ENCODE results near the gene TFCP2. TPM values are rescaled to one million over a fixed set of nuclear protein-coding genes. Genes with fewer than 3 reads are reported as not detected.

Gene TFCP2
- polyA plus RNA-seq, 3 donors from 2014 or later, result 10.1 to 16.6 (median 11.7) TPM

DNA sequence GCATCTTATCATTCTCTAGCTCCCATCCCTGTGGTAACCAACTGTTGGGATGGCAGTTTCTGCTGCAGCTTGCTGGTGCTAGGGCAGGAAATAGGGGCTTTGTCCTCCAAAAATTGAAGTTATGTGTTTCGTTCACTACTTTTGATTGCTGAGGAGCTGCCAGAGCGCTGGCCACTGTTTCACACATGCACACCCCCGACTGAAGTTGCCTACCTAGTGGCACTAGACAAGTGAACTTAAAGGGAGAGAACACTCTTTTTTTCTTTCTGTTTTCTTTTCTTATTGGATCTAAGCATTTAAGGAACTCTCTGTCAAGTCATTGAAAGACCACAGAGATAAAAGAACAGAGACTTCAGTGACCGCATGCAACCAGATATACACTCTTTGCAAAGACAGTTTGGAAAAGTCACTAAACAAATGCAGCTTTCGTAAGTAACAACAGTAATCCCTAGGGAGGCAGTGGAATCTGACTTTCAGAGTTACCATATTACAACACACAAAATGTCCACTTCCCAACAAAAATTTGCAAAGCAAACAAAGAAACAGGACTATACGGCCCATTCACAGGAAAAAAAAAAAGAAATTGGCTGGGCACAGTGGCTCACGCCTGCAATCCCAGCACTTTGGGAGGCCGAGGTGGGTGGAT, 12.0 kb downstream of the TFCP2 start:
- H3K36me3 Mint-ChIP-seq, result peaks cover 0 to 11% (median 7%) of the 10 kb centered on the region in 3 donors
- H3K9me3 Mint-ChIP-seq, result no peaks in the 10 kb centered on the region
- H3K27ac Mint-ChIP-seq, result no peak overlapping the region
- no peaks in the 10 kb centered on the region for H3K27me3 Mint-ChIP-seq (ENCODE audit: low read depth in 3 of 3)
- DNase-seq, result no peak
- peaks cover 30 to 51% of the 10 kb centered on the region in 2 donors for H3K4me1 Mint-ChIP-seq
- no peak overlapping the region for H3K4me3 Mint-ChIP-seq

DNA sequence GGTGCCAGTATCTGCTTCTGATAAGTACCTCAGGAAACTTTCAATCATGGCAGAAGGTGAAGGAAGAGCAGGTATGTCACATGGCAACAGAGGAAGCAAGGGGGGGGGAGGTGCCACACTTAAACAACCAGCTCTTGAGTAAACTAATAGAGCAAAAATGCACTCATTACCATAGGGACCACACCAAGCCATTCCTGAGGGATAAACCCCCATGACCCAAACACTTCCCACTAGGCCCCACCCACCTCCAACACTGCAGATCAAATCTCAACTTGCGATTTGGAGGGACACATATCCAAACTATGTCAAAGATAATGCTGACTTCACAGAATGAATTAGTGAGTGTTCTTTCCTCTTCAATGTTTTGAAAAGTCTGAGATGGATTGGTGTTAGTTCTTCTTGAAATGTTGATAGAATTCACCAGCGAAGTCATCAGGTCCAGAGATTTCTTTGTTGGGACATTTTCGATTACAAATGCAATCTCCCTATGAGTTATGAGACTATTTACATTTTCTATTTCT, 16.6 kb downstream of the TFCP2 start:
- Mint-ChIP-seq H3K4me1 (peaks cover 19 to 22% of the 10 kb centered on the region in 2 donors), H3K4me3 (no peak overlapping the region), H3K27ac (peak overlapping the region in 1 of 6 donors; percentile 5), H3K9me3 (no peaks in the 10 kb centered on the region), H3K27me3 (ENCODE audit: low read depth in 3 of 3) (no peaks in the 10 kb centered on the region), H3K36me3 (peaks cover 0 to 5% (median 3%) of the 10 kb centered on the region in 3 donors)
- DNase-seq, result no peak

DNA sequence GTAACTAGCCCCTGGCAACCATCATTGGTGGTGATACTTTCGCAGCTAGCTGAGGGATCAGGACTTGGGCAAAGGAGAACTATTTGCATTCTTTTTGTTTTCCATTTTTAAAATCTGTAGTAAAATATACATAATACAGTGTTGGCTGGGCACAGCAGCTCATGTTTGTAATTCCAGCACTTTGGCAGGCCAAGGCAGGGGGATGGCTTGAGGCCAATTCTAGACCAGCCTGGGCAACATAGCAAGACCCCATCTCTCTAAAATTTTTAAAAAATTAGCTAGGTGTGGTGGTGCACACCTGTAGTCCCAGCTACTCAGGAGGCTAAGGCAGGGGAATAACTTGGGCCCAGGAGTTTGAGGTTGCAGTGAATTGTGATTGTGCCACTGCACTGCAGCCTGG, 20.0 kb downstream of the TFCP2 start:
- Mint-ChIP-seq H3K4me3 (no peak overlapping the region), H3K9me3 (no peaks in the 10 kb centered on the region), H3K27ac (no peak overlapping the region), H3K36me3 (no peaks in the 10 kb centered on the region), H3K27me3 (ENCODE audit: low read depth in 3 of 3) (no peaks in the 10 kb centered on the region), H3K4me1 (peaks cover 13 to 30% of the 10 kb centered on the region in 2 donors)
- DNase-seq, result no peak

DNA sequence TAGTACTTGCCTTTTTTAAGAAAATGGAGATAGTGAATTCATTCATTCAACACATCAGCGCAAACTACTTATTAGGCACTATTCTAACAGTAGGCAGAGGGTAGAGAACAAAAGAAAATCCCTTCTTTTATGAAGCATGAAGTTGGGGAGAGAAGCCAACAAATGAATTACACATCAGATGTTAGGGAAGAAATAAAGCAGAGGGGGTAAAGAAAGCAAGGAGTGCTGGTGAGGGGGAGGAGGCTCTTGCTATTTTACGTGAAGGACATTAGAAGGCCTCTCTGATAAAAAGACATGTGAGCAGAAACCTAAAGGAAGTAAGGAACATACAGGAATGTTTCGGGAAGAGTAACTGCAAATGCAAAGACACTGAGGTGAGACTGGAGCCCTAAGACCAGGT, 22.2 kb downstream of the TFCP2 start:
- H3K27ac Mint-ChIP-seq, result peak overlapping the region in 3 of 6 donors; percentile 4 to 55 (median 14)
- no peaks in the 10 kb centered on the region for H3K36me3 Mint-ChIP-seq
- no peaks in the 10 kb centered on the region for H3K9me3 Mint-ChIP-seq

DNA sequence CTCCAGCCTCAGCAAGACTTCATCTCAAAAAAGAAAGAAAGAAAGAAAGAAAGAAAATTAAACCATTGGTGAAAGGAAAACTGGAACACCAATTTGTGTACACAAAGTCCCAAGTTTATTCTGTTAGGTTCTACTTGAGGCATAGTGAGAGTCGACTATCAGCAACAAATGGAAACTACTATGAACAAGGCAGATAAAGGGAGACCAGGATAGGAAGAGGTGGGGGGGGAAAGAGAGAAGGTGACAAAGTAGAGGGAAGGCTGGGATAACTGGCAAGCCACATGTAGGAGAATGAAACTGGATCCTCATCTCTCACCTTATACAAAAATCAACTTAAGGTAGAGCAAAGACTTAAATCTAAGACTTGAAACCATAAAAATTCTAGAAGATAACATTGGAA, 25.6 kb downstream of the TFCP2 start:
- peak overlapping the region in 1 of 6 donors; percentile 13 for H3K27ac Mint-ChIP-seq
- no peak for DNase-seq
- H3K9me3 Mint-ChIP-seq, result no peaks in the 10 kb centered on the region
- H3K4me3 Mint-ChIP-seq, result no peak overlapping the region
- H3K27me3 Mint-ChIP-seq (ENCODE audit: low read depth in 3 of 3), result no peaks in the 10 kb centered on the region
- peaks cover 27 to 48% of the 10 kb centered on the region in 2 donors for H3K4me1 Mint-ChIP-seq
- peaks cover 0 to 3% (median 0%) of the 10 kb centered on the region in 3 donors for H3K36me3 Mint-ChIP-seq

More for the DNA sequence above, 22.2 kb downstream of the TFCP2 start:
- DNase-seq, result no peak
- Mint-ChIP-seq H3K27me3 (ENCODE audit: low read depth in 3 of 3) (no peaks in the 10 kb centered on the region), H3K4me1 (peaks cover 23 to 51% of the 10 kb centered on the region in 2 donors), H3K4me3 (no peak overlapping the region)

DNA sequence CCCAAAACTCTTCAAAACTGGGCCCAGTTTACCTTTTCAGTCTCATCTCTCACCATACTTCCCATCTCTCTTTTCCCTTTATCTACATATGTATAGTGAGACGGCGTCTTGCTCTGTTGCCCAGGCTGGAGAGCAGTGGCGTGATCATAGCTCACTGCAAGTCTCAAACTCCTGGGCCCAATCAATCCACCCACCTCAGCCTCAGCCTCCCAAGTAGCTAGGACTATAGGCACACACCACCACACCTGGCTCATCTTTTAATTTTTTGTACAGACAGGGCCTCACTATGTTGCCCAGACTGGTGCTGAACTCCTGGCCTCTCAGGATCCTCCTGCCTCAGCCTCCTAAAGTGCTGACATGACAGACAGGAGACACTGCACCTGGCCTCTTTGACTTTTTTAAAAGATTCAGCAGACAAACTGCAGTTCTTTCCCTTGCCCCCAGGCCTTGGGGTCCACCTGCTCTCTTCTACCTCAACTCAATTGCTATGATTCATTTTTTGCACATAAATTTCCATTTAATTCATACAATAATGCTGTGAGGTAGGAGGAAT, 33.6 kb downstream of the TFCP2 start:
- Mint-ChIP-seq H3K27ac (peak overlapping the region in 2 of 6 donors; percentile 19 to 62), H3K4me3 (no peak overlapping the region)

DNA sequence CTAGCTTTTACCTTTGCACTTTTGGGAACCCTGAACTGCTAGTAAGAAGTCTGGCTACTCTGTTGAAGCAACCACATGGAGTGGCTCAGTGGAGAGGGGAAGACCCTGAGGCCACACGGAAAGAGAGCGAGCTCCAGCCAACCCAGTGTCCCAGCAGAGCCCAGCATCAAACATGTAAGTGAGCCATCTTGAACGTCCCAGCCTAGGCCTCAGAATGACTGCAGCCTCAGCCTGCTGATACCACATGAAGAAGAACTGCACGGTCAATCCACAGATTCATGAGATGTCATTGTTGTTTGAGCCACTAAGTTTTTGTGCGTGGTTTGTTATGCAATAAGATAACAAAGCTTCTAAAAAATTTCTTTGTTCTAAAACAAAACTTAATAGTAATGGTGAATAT, 40.2 kb downstream of the TFCP2 start:
- peaks cover 0 to 4% (median 0%) of the 10 kb centered on the region in 3 donors for H3K36me3 Mint-ChIP-seq
- H3K9me3 Mint-ChIP-seq, result no peaks in the 10 kb centered on the region
- peak overlapping the region in 1 of 6 donors; percentile 17 for H3K27ac Mint-ChIP-seq
- peaks cover 2 to 12% of the 10 kb centered on the region in 2 donors for H3K4me1 Mint-ChIP-seq
- H3K27me3 Mint-ChIP-seq (ENCODE audit: low read depth in 3 of 3), result no peaks in the 10 kb centered on the region
- no peak for DNase-seq
- no peak overlapping the region for H3K4me3 Mint-ChIP-seq

More for the DNA sequence above, 33.6 kb downstream of the TFCP2 start:
- Mint-ChIP-seq H3K27me3 (ENCODE audit: low read depth in 3 of 3) (no peaks in the 10 kb centered on the region), H3K36me3 (peaks cover 0 to 12% (median 0%) of the 10 kb centered on the region in 3 donors), H3K4me1 (peaks cover 7% of the 10 kb centered on the region in 2 donors), H3K9me3 (no peaks in the 10 kb centered on the region)
- DNase-seq, result no peak

DNA sequence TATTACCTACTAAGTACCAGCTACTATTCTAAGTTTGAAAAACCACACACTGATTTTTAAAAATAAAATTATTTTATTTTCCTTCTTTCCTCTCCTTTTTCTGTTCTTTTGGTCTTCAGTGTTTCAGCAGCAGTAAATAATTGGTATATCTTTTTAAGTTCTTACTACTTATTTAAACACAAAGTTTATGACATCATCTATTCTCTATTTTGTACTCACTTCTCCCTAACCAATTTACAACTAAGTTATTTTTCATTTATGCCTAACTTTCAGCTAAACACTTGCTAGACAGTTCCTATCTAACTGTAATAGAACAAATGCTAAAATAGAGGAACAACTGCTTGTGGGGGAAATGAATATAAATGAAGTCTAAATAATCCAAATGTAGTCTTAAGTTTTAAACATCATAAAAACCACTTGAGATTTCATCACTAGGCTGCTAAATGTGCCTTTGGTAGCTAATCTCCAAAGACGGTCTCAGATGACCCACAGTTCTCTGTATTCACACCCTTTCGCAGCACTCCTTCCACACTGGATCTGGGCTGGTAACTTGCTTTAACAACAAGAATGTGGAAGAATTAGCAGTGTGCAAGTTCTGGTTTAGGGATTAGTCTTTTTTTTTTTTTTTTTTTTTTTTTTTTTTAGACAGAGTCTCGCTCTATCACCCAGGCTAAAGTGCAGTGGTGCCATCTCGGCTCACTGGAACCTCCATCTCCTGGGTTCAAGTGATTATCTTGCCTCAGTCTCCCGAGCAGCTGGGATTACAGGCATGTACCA, 41.0 kb downstream of the TFCP2 start:
- no peaks in the 10 kb centered on the region for H3K9me3 Mint-ChIP-seq
- peak overlapping the region in 4 of 6 donors; percentile 18 to 47 (median 26) for H3K27ac Mint-ChIP-seq

DNA sequence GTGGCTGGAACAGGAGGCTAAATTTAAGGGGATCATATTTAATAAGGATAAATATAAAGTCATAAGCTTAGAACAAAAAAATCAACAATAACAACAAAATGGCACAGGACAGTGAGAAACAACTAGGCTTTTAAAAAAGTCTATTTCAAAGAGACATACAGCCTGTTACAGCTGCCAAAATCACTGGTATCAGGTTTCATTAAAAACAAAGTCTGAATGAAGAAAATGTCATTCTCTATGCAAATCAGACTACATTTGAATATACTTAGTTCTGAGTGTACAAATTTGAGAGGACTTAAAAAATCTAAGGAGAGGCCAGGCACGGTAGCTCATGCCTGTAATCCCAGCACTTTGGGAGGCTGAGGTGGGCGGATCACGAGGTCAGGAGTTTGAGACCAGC, 44.0 kb downstream of the TFCP2 start:
- Mint-ChIP-seq H3K27ac (peak overlapping the region in 1 of 6 donors; percentile 17), H3K36me3 (peaks cover 0 to 18% (median 4%) of the 10 kb centered on the region in 3 donors), H3K9me3 (no peaks in the 10 kb centered on the region), H3K4me1 (peaks cover 2 to 23% of the 10 kb centered on the region in 2 donors), H3K27me3 (ENCODE audit: low read depth in 3 of 3) (peaks cover 0 to 3% (median 0%) of the 10 kb centered on the region in 3 donors), H3K4me3 (no peak overlapping the region)
- no peak for DNase-seq

More for the DNA sequence above, 41.0 kb downstream of the TFCP2 start:
- DNase-seq, result no peak
- Mint-ChIP-seq H3K36me3 (peaks cover 0 to 7% (median 0%) of the 10 kb centered on the region in 3 donors), H3K4me3 (no peak overlapping the region), H3K4me1 (peaks cover 2 to 16% of the 10 kb centered on the region in 2 donors), H3K27me3 (ENCODE audit: low read depth in 3 of 3) (no peaks in the 10 kb centered on the region)

DNA sequence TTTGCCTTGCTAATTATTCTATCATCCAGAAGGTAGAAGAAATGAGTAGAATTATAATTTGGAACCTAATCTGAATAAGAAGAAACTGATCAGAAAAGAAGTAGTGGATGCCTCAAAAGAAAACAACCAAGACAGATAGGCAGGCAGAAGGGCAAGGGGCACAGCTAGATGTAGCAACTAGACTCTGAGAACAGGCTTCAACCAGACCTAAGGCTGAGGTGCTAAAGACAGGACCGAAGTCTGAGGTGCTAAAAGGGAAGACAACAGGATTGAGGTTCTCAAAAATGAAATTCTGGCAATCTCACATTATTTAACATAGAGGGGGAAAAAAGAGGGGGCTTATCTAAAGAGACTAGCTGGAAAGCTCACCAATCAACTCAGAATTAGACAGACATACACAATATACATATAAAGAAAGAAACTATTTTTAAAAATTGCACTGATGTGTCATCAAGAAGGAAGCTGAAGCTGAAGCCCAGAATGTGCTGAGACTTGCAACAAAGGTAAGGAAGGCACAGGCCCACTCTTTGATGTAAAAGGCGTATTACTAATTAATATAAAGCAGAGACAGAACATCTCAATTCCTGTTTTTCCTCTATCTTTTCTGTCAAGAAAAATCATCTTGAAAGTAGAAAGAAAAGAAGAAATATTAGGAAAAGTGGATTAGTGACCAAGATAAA, 45.7 kb downstream of the TFCP2 start:
- Mint-ChIP-seq H3K27ac (peak overlapping the region in 5 of 6 donors; percentile 6 to 77 (median 58)), H3K4me3 (no peak overlapping the region), H3K4me1 (peaks cover 0 to 23% of the 10 kb centered on the region in 2 donors), H3K36me3 (peaks cover 0 to 18% (median 7%) of the 10 kb centered on the region in 3 donors), H3K9me3 (no peaks in the 10 kb centered on the region), H3K27me3 (ENCODE audit: low read depth in 3 of 3) (peaks cover 0 to 3% (median 0%) of the 10 kb centered on the region in 3 donors)
- DNase-seq, result no peak

DNA sequence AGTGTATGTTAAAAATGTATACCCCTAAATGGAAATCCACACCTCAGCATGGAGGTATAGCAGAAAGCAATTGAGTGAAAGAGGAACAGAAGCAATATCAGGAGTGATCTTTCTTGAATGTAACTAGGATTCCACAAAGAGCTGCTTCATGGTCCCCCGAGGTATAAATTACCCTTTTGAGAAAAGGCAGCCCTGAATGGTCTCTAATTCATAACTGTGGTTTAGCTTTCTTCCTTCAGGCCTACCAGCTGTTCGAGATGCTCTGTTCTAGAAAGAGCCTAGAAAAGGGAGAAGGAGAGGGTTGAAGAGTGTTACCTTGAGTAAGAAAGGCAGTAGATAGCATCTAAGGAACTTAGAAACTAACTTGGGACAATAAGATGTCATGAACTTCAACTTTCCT, 46.6 kb downstream of the TFCP2 start:
- Mint-ChIP-seq H3K27me3 (ENCODE audit: low read depth in 3 of 3) (peaks cover 0 to 3% (median 0%) of the 10 kb centered on the region in 3 donors), H3K27ac (peak overlapping the region in 1 of 6 donors; percentile 77), H3K36me3 (peaks cover 0 to 18% (median 7%) of the 10 kb centered on the region in 3 donors), H3K4me1 (peaks cover 0 to 16% of the 10 kb centered on the region in 2 donors), H3K9me3 (no peaks in the 10 kb centered on the region), H3K4me3 (no peak overlapping the region)
- no peak for DNase-seq

DNA sequence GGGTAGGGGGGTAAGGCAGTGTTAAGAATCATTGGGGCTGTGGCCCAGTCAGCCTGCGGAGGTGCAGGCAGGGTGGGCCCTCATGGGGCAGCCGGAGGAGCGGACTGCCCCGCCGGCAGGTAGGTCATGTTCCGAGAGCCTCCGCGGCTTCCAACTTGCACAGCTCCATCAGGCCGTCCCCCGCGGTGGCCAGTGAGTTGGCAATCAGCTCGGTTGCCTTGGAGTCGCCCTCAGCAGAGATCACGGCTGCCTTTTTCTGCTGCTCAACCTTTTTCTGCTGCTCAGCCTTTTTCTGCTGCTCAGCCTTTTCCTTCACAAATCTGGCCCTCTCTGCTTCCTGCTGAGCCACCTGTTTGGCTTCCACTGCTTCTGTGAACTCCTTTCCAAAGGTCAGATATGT, 48.4 kb downstream of the TFCP2 start:
- Mint-ChIP-seq H3K4me3 (no peak overlapping the region), H3K27ac (peak overlapping the region in 1 of 6 donors; percentile 51), H3K9me3 (no peaks in the 10 kb centered on the region)

DNA sequence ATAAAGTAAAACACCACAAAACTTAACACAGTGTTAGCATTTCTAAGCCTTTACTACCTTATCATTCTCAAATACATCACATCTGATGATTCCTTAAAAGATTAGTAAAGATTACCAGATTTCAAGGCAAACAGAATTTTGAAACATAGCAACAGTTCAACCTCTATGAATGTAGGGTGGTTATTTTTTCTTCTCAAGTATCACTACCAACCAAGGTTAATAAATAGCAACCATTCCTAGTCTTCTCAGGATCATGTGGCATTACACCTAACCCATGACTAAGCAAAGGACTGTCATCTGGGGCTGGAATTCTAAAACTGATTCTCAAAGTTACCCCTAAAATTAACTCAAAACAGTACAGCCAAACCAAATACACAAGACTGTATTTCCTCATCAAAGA, 50.1 kb downstream of the TFCP2 start:
- H3K9me3 Mint-ChIP-seq, result no peaks in the 10 kb centered on the region

More for the DNA sequence above, 48.4 kb downstream of the TFCP2 start:
- Mint-ChIP-seq H3K27me3 (ENCODE audit: low read depth in 3 of 3) (peaks cover 0 to 3% (median 0%) of the 10 kb centered on the region in 3 donors), H3K4me1 (peaks cover 0 to 16% of the 10 kb centered on the region in 2 donors), H3K36me3 (peaks cover 0 to 15% (median 7%) of the 10 kb centered on the region in 3 donors)
- no peak for DNase-seq

More for the DNA sequence above, 50.1 kb downstream of the TFCP2 start:
- H3K27me3 Mint-ChIP-seq (ENCODE audit: low read depth in 3 of 3), result peaks cover 0 to 5% (median 0%) of the 10 kb centered on the region in 3 donors
- peaks cover 0 to 11% of the 10 kb centered on the region in 2 donors for H3K4me1 Mint-ChIP-seq
- H3K27ac Mint-ChIP-seq, result no peak overlapping the region
- DNase-seq, result no peak
- H3K4me3 Mint-ChIP-seq, result no peak overlapping the region
- peaks cover 0 to 16% (median 10%) of the 10 kb centered on the region in 3 donors for H3K36me3 Mint-ChIP-seq

Data from immature natural killer cell (primary cell).